GM21619 (cell line): Measurements from ENCODE around the gene UBE3D.
"Not testable (repeated sequence)": the region's sequence is repeated elsewhere in the genome, so short reads cannot be mapped to it uniquely, and the experiment has no call there.

ENCODE experiments used
- ATAC-seq: cut with Tn5 transposase; IDR thresholded peaks from one replicate; pipeline ENCODE4 v1.9.1; 2021; ENCODE audit not compliant: unreplicated experiment

Gene UBE3D

GRCh38 chr6:82917346-82918064, 148.1 kb downstream of the UBE3D start:
- no peak for ATAC-seq

GRCh38 chr6:82915666-82916065, 150.0 kb downstream of the UBE3D start:
- no peak for ATAC-seq

GRCh38 chr6:82914511-82914910, 151.1 kb downstream of the UBE3D start:
- no peak for ATAC-seq

- no peak for ATAC-seq
Observed at GRCh38 chr6:82910820-82911219, 154.8 kb downstream of the UBE3D start.

- ATAC-seq = no peak
Observed at GRCh38 chr6:82910395-82910794, 155.2 kb downstream of the UBE3D start.

- ATAC-seq = no peak
Observed at GRCh38 chr6:82909551-82909950, 156.1 kb downstream of the UBE3D start.

- ATAC-seq = no peak
Observed at GRCh38 chr6:82908661-82909060, 157.0 kb downstream of the UBE3D start.

- ATAC-seq = no peak
Observed at GRCh38 chr6:82906951-82907350, 158.7 kb downstream of the UBE3D start.

- ATAC-seq = no peak
Observed at GRCh38 chr6:82906489-82906888, 159.2 kb downstream of the UBE3D start.

GRCh38 chr6:82904860-82905259, 160.8 kb downstream of the UBE3D start:
- no peak for ATAC-seq

- ATAC-seq = no peak
Observed at GRCh38 chr6:82904257-82904656, 161.4 kb downstream of the UBE3D start.

GRCh38 chr6:82902290-82902689, 163.4 kb downstream of the UBE3D start:
- ATAC-seq = no peak

- no peak for ATAC-seq
Observed at GRCh38 chr6:82894653-82895259, 170.9 kb downstream of the UBE3D start.

GRCh38 chr6:82893889-82894652, 171.6 kb downstream of the UBE3D start:
- ATAC-seq = no peak

GRCh38 chr6:82891503-82891902, 174.1 kb downstream of the UBE3D start:
- ATAC-seq = not testable (repeated sequence)

GRCh38 chr6:82891076-82891475, 174.6 kb downstream of the UBE3D start:
- ATAC-seq = no peak

GRCh38 chr6:82890240-82890639, 175.4 kb downstream of the UBE3D start:
- ATAC-seq = no peak

- ATAC-seq = no peak
Observed at GRCh38 chr6:82889143-82889542, 176.5 kb downstream of the UBE3D start.

- ATAC-seq = no peak
Observed at GRCh38 chr6:82882363-82883023, 183.1 kb downstream of the UBE3D start.

GRCh38 chr6:82881519-82881918, 184.1 kb downstream of the UBE3D start:
- ATAC-seq = no peak

GRCh38 chr6:82878812-82879211, 186.8 kb downstream of the UBE3D start:
- ATAC-seq = no peak
